ENCODE results near the gene KRT12. TPM values are rescaled to one million over a fixed set of nuclear protein-coding genes. Genes with fewer than 3 reads are reported as not detected.

Gene KRT12
- total RNA-seq, 1 donor from 2014 or later = not detected

DNA sequence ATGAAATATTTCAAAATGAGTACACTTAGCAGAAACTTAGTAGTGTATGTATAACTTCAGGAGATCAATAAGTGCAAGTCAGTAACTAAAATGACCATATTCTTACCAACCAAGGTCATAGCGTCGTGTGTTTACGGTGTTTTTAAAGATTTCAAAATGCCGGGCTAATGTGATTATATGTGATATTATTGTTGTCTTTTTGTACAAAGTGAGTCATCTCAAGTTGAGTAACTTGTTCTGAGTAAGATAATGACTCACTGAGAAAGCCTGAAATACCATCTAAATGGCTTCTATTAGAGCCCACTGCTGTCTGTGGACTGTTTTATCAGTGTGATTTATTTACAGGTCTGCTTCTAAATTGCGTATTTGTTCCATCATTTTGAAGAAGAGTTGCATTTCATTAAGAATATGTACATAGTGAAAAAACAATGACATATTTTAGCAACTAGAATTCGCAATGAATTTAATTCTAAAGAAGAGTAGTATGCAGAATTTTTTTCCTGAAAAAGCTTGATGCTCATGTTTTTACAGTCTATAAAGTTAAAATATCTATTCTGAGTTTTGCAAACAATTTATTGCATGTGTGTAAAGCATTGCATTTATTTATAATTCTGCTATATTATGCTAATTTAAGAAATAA is 12.7 kb downstream of the KRT12 start:
- H3K27ac Mint-ChIP-seq (ENCODE audit: unreplicated experiment) = no peak overlapping the region
- no peak overlapping the region for H3K4me3 Mint-ChIP-seq (ENCODE audit: unreplicated experiment)
- H3K27me3 Mint-ChIP-seq (ENCODE audit: unreplicated experiment) = peaks cover 2% of the 10 kb centered on the region

GRCh38 chr17:40852364-40852763 is 14.7 kb downstream of the KRT12 start:
- DNase-seq = no peak
- Mint-ChIP-seq H3K27ac (ENCODE audit: unreplicated experiment) (no peak overlapping the region), H3K27me3 (ENCODE audit: unreplicated experiment) (no peaks in the 10 kb centered on the region), H3K4me1 (ENCODE audit: low read depth, unreplicated experiment) (no peaks in the 10 kb centered on the region), H3K9me3 (ENCODE audit: unreplicated experiment) (no peaks in the 10 kb centered on the region), H3K36me3 (ENCODE audit: unreplicated experiment) (no peaks in the 10 kb centered on the region), H3K4me3 (ENCODE audit: unreplicated experiment) (no peak overlapping the region)
- TF ChIP-seq, protein P1, sequence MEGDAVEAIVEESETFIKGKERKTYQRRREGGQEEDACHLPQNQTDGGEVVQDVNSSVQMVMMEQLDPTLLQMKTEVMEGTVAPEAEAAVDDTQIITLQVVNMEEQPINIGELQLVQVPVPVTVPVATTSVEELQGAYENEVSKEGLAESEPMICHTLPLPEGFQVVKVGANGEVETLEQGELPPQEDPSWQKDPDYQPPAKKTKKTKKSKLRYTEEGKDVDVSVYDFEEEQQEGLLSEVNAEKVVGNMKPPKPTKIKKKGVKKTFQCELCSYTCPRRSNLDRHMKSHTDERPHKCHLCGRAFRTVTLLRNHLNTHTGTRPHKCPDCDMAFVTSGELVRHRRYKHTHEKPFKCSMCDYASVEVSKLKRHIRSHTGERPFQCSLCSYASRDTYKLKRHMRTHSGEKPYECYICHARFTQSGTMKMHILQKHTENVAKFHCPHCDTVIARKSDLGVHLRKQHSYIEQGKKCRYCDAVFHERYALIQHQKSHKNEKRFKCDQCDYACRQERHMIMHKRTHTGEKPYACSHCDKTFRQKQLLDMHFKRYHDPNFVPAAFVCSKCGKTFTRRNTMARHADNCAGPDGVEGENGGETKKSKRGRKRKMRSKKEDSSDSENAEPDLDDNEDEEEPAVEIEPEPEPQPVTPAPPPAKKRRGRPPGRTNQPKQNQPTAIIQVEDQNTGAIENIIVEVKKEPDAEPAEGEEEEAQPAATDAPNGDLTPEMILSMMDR (IDR thresholded peaks at IDR 0.05; ENCODE audit: partially characterized antibody, unreplicated experiment) = no peak

More for the DNA sequence above, 12.7 kb downstream of the KRT12 start:
- H3K4me1 Mint-ChIP-seq (ENCODE audit: low read depth, unreplicated experiment) = no peaks in the 10 kb centered on the region
- no peaks in the 10 kb centered on the region for H3K36me3 Mint-ChIP-seq (ENCODE audit: unreplicated experiment)
- no peaks in the 10 kb centered on the region for H3K9me3 Mint-ChIP-seq (ENCODE audit: unreplicated experiment)
- no peak for DNase-seq
- TF ChIP-seq, protein P1 (IDR thresholded peaks at IDR 0.05; ENCODE audit: partially characterized antibody, unreplicated experiment) = no peak

DNA sequence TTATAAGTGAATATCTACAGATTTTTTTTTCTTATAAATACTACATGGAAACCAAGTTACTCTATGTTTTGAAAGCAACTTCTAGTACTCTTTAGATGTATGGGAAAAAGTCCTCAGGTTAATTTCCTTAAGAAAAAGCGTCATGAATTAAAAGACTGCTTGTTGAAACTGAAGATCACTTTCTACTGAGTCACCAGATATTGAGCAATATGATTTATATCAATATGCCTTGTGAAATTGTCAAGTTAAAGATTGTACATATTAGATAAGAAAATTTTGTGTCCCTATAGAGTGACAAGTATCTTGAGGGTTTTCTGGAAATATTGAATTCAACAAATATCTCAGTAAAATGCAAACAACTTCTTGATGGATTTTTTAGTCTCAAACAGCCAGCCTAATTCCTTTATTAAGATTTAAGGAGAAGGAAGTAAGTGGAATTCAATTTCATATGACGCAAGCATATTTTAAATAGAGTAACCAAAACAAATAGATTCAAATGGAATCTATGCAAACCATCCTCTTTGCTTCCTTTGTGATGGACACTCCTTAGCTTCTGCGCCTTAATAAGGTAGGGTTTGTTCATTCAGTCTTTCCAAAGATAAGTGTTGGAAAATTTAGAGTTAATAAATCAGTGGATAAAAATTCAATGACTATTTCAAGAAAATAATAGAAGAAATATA is 16.6 kb downstream of the KRT12 start:
- H3K4me3 Mint-ChIP-seq (ENCODE audit: unreplicated experiment) = no peak overlapping the region
- no peak overlapping the region for H3K27ac Mint-ChIP-seq (ENCODE audit: unreplicated experiment)
- no peak for DNase-seq
- no peaks in the 10 kb centered on the region for H3K4me1 Mint-ChIP-seq (ENCODE audit: low read depth, unreplicated experiment)
- H3K27me3 Mint-ChIP-seq (ENCODE audit: unreplicated experiment) = no peaks in the 10 kb centered on the region
- TF ChIP-seq, protein P1 (IDR thresholded peaks at IDR 0.05; ENCODE audit: partially characterized antibody, unreplicated experiment) = no peak
- no peaks in the 10 kb centered on the region for H3K9me3 Mint-ChIP-seq (ENCODE audit: unreplicated experiment)
- H3K36me3 Mint-ChIP-seq (ENCODE audit: unreplicated experiment) = no peaks in the 10 kb centered on the region

- Mint-ChIP-seq H3K9me3 (ENCODE audit: unreplicated experiment) (no peaks in the 10 kb centered on the region), H3K27me3 (ENCODE audit: unreplicated experiment) (no peaks in the 10 kb centered on the region), H3K4me1 (ENCODE audit: low read depth, unreplicated experiment) (no peaks in the 10 kb centered on the region), H3K4me3 (ENCODE audit: unreplicated experiment) (no peak overlapping the region), H3K27ac (ENCODE audit: unreplicated experiment) (no peak overlapping the region), H3K36me3 (ENCODE audit: unreplicated experiment) (no peaks in the 10 kb centered on the region)
- TF ChIP-seq, protein P1 (IDR thresholded peaks at IDR 0.05; ENCODE audit: partially characterized antibody, unreplicated experiment) = no peak
- DNase-seq = no peak
Measured at GRCh38 chr17:40849723-40850122, 17.3 kb downstream of the KRT12 start.

DNA sequence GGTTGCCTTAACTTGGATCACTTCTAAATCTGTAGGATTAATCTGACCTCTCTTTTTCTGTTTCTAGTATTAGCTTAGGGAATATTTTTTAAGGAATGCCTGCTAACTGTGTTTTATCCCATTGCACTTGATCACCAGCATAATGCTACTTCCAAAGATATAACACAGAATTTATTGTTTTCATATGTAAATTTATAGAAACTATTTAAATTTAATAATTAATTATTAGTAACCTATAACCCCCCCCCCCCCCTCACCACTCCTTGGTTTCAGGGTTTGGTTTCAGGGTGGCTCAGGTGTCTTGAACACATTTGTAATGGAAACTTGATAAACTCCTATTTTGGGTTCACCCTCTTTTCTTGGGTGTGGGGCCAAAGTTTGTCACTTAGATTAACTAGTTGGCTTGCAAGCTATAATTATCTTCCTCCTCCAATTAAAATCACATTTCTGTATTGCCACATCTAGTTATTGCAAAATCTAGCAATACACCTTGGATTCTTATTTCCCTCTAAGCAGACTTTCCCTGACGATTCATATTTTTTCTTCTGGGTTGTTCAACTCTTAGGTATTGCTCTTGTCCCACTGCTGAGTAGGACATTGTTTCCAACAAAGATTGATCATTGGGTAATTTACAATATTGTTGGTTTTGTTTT is 18.3 kb downstream of the KRT12 start:
- H3K9me3 Mint-ChIP-seq (ENCODE audit: unreplicated experiment) = no peaks in the 10 kb centered on the region
- TF ChIP-seq, protein P1 (IDR thresholded peaks at IDR 0.05; ENCODE audit: partially characterized antibody, unreplicated experiment) = no peak
- no peaks in the 10 kb centered on the region for H3K36me3 Mint-ChIP-seq (ENCODE audit: unreplicated experiment)
- no peak overlapping the region for H3K4me3 Mint-ChIP-seq (ENCODE audit: unreplicated experiment)
- no peak overlapping the region for H3K27ac Mint-ChIP-seq (ENCODE audit: unreplicated experiment)
- H3K4me1 Mint-ChIP-seq (ENCODE audit: low read depth, unreplicated experiment) = no peaks in the 10 kb centered on the region
- DNase-seq = no peak
- no peaks in the 10 kb centered on the region for H3K27me3 Mint-ChIP-seq (ENCODE audit: unreplicated experiment)

All from glutamatergic neuron (in vitro differentiated cells).